ACC112 (cell line): ENCODE data around the gene MAPT.
A peak's percentile ranks its signal among the peaks of the same experiment; 100 is the strongest.

Experiments used
- H2AFZ ChIP-seq: fragments of 200-600 bp; sonication (generic); one replicate; pipeline ENCODE4 v1.6.0; 2017; ENCODE audit warnings: antibody characterized with exemption, low read length; ENCODE audit not compliant: unreplicated experiment
- H3K27ac ChIP-seq: fragments of 200-600 bp; sonication (generic); 2 replicates; pipeline ENCODE4 v1.5.1; 2014; ENCODE audit warnings: low read depth, mild to moderate bottlenecking, antibody characterized with exemption, low read length, moderate library complexity
- H3K27me3 ChIP-seq: fragments of 200-600 bp; sonication (generic); 2 replicates; pipeline ENCODE4 v1.6.1; 2014; ENCODE audit warnings: mild to moderate bottlenecking, antibody characterized with exemption, low read length, moderate library complexity, mixed read lengths; ENCODE audit not compliant: insufficient read depth
- H3K36me3 ChIP-seq: fragments of 200-600 bp; sonication (generic); 2 replicates; pipeline ENCODE4 v1.6.1; 2016; ENCODE audit warnings: mild to moderate bottlenecking, antibody characterized with exemption, low read length, moderate library complexity, mixed read lengths; ENCODE audit not compliant: insufficient read depth
- H3K4me1 ChIP-seq: fragments of 200-600 bp; sonication (generic); one replicate; pipeline ENCODE4 v1.6.1; 2016; ENCODE audit warnings: low read length, mixed read lengths; ENCODE audit not compliant: insufficient read depth, unreplicated experiment, control insufficient read depth
- H3K4me3 ChIP-seq: fragments of 200-600 bp; sonication (generic); 2 replicates; pipeline ENCODE4 v1.5.1; 2014; ENCODE audit warnings: mild to moderate bottlenecking, low read depth, low read length
- H3K79me2 ChIP-seq: fragments of 200-600 bp; sonication (generic); one replicate; pipeline ENCODE4 v1.6.0; 2016; ENCODE audit warnings: low read length; ENCODE audit not compliant: control insufficient read depth, unreplicated experiment, insufficient read depth

MAPT gene

DNA sequence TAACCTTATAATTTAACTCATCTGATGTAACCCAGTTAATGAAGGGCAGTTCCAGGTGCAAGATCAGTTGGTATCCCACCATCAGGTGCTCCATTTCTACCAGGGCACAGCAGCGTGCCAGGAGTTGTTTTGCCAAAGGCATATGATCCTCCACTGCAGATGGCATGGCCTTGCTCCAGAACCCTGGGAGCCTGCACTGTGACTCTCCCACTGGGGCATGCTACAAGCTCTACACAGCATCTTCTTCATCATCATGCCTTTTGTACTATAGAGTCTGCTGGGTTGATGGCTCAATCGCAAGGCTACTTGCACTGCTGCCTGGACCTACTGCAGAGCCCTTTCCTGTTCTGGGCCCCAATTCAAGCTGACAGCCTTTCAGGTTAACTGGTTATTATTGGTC is 11.3 kb upstream of the MAPT start:
- Histone ChIP-seq H3K36me3 (no peaks in the 10 kb centered on the region), H3K79me2 (no peaks in the 10 kb centered on the region), H3K27ac (no peak overlapping the region), H3K27me3 (peaks cover 52% of the 10 kb centered on the region), H3K4me3 (no peak overlapping the region), H2AFZ (no peak overlapping the region), H3K4me1 (no peaks in the 10 kb centered on the region)

DNA sequence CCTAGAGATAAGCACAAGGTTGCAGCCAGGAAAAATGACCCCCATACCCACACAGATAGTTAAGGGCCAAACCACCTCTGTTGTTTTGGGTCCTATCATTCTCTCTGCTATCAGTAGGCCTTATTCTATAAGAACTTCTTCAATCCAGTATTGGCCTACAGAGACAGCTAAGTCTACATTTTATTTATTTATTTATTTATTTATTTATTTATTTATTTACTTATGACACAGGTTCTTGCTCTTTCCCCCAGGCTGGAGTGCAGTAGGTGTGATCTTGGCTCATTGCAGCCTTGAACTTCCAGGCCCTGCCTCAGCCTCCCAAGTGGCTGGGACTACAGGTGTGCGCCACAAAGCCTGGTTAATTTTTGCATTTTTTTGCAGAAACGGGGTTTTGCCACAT is 7.5 kb upstream of the MAPT start:
- Histone ChIP-seq H3K4me1 (no peaks in the 10 kb centered on the region), H3K27me3 (peaks cover 65% of the 10 kb centered on the region)

DNA sequence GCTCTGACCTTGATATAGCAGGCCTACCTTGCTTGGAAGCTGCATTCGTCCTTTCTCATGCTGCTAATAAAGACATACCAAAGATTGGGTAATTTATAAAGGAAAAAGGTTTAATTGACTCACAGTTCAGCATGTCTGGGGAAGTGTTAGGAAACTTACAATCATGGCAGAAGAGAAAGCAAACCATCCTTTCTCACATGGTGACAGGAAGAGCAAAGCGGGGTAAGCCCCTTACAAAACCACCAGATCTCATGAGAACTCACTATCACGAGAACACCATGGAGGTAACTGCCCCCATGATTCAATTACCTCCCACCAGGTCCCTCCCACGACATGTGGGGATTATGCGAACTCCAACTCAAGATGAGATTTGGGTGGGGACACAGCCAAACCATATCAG is 6.0 kb upstream of the MAPT start:
- H3K79me2 ChIP-seq = no peaks in the 10 kb centered on the region
- H3K27ac ChIP-seq = no peak overlapping the region
- H2AFZ ChIP-seq = no peak overlapping the region
- no peaks in the 10 kb centered on the region for H3K36me3 ChIP-seq
- H3K27me3 ChIP-seq = peaks cover 64% of the 10 kb centered on the region; the same call in 1 of the 2 replicates
- no peak overlapping the region for H3K4me3 ChIP-seq
- H3K4me1 ChIP-seq = no peaks in the 10 kb centered on the region

More for the DNA sequence above, 7.5 kb upstream of the MAPT start:
- no peak overlapping the region for H3K27ac ChIP-seq
- no peaks in the 10 kb centered on the region for H3K36me3 ChIP-seq
- no peak overlapping the region for H3K4me3 ChIP-seq
- H2AFZ ChIP-seq = no peak overlapping the region
- no peaks in the 10 kb centered on the region for H3K79me2 ChIP-seq

DNA sequence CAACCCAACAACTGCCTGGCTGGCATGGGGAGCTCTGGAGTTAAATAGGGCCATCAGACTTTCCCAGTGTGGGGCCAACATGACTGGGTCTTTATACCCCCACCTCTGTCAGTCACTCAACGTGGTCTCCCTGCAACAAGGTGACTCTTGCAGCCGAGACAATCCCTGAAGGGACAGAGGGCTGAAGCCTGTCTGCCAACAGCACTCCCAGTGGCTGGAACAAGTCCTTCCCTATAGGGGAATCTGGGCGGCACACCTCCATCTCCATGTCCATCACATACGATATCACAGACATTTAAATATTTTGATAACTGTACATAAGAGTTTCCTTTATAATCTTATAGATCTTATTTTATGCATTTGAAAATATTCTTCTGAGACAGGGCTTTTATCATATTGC is 4.8 kb upstream of the MAPT start:
- Histone ChIP-seq H3K4me3 (no peak overlapping the region), H2AFZ (no peak overlapping the region), H3K4me1 (peaks cover 1% of the 10 kb centered on the region), H3K27ac (no peak overlapping the region), H3K36me3 (no peaks in the 10 kb centered on the region), H3K79me2 (no peaks in the 10 kb centered on the region), H3K27me3 (peaks cover 57% of the 10 kb centered on the region; the same call in 1 of the 2 replicates)

DNA sequence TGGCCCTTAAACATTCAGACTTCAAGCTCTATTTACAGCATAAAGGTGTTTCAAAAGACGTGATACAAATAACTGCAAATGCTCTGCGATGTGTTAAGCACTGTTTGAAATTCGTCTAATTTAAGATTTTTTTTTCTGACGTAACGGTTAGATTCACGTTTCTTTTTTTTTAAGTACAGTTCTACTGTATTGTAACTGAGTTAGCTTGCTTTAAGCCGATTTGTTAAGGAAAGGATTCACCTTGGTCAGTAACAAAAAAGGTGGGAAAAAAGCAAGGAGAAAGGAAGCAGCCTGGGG is 681 bp upstream of the MAPT start:
- Histone ChIP-seq H3K27ac (no peak overlapping the region), H3K36me3 (no peaks in the 10 kb centered on the region), H3K4me3 (peak overlapping the region; percentile 80), H2AFZ (peak overlapping the region; percentile 84), H3K79me2 (no peaks in the 10 kb centered on the region), H3K27me3 (peaks cover 80% of the 10 kb centered on the region), H3K4me1 (peaks cover 6% of the 10 kb centered on the region)

DNA sequence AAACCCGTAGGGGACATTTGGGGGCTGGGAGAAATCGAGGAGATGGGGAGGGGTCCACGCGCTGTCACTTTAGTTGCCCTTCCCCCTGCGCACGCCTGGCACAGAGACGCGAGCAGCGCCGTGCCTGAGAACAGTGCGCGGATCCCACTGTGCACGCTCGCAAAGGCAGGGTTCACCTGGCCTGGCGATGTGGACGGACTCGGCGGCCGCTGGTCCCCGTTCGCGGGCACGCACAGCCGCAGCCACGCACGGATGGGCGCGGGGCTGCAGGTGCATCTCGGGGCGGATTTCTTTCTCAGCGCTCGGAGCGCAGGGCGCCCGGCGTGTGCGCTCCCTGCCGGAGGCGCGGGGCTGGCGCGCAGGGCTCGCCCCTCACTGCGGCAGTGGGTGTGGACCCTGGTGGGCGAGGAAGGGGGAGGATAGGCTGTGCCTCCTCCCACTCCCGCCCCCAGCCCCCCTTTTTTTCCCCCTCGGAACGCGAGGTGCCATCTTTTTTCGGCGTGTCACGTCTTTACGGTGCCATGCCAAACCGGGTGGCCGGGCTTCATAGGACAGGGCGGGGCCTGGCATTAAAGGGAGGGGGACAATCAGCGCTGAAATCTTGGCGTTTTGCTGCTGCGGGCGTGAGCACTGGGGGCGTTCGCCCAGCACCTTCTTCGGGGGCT is 1.1 kb downstream of the MAPT start:
- Histone ChIP-seq H2AFZ (no peak overlapping the region), H3K27ac (no peak overlapping the region), H3K4me3 (peak overlapping the region; percentile 80; the same call in 1 of the 2 replicates), H3K79me2 (no peaks in the 10 kb centered on the region), H3K36me3 (no peaks in the 10 kb centered on the region), H3K27me3 (peaks cover 80% of the 10 kb centered on the region), H3K4me1 (peaks cover 6% of the 10 kb centered on the region)

DNA sequence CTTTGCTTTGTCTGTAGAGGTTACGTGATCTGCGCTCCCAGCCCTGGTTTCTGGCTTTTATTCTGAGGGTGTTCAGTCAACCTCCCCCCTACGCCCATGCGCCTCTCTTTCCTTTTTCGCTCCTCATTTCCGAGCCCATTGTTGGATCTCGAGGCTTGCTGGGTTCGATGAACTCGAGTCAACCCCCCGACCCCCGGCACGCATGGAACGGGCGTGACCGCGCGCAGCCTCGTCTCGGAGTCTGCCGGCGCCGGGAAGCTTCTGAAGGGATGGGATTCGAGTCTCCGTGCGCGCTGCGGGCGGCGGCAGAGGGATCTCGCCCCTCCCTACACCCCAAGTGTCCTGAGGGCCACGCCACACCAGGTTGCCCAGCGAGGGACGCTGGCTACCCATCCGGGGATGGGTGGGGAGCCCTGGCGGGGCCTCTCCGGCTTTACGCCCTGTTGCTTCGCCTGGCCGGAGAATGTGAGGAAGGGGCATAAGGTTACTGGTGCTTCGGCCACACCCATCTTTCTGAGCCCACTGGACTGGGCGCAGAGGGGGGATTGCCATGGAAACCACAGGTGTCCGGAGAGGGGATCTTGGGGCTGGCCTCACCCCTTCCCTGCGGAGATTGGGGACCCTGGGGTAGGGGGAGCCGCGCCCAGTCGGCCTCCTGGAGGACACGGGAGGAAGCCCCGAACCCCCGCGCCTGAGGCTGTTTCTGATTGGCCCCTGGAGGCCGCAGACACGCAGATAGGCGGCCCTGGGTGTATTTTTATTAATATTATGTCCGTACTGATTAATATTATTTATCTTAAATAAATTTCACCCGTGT is 1.8 kb downstream of the MAPT start:
- Histone ChIP-seq H3K4me3 (no peak overlapping the region), H3K27me3 (peaks cover 81% of the 10 kb centered on the region), H2AFZ (no peak overlapping the region)

DNA sequence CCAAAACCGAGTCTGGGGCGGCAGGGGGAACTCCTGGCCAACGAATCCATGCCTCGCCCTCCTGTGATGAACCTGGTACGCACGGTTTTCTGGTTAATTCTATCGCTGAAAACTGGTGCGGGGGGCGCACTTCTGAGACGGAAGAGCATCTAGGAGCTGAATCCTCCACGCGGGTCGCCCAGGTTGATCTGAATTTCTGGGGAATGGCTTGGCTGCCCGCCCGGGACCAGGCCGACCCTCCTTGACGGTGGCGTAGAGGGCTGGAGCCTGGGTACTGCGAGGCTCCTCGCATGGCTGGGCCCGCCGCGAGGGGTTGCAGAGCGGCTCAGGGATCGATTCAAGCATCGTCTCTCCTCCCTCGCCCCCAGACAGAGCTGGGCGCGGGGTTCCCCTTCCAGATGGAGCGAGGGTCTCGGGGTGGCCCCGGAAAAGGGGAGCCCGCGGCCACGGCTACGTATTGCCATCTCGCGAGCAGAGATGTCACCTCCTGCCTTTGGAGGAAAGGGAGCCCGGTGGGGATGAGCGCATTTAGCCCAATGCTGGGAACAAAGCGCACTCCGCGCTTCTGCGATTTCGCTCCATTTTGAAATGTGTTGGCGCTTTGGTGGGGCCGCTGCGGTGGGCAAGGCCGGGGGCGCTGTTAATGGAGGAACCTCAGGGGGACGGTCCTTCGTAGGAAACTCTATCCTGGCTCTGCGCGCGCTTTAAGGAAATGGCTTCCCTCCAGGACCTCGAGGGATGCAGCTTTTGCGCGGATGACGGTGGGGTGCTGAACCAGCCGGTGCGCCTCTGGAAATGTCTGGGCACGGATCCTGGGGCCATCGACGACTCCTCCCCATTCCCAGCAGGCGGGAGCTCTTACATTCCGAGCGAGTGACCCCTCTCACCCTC is 2.7 kb downstream of the MAPT start:
- H3K27ac ChIP-seq = no peak overlapping the region
- no peaks in the 10 kb centered on the region for H3K79me2 ChIP-seq
- peaks cover 6% of the 10 kb centered on the region for H3K4me1 ChIP-seq
- no peak overlapping the region for H3K4me3 ChIP-seq
- H3K27me3 ChIP-seq = peaks cover 85% of the 10 kb centered on the region
- no peaks in the 10 kb centered on the region for H3K36me3 ChIP-seq
- H2AFZ ChIP-seq = no peak overlapping the region

More for the DNA sequence above, 1.8 kb downstream of the MAPT start:
- Histone ChIP-seq H3K4me1 (peaks cover 6% of the 10 kb centered on the region), H3K27ac (no peak overlapping the region), H3K36me3 (no peaks in the 10 kb centered on the region), H3K79me2 (no peaks in the 10 kb centered on the region)

DNA sequence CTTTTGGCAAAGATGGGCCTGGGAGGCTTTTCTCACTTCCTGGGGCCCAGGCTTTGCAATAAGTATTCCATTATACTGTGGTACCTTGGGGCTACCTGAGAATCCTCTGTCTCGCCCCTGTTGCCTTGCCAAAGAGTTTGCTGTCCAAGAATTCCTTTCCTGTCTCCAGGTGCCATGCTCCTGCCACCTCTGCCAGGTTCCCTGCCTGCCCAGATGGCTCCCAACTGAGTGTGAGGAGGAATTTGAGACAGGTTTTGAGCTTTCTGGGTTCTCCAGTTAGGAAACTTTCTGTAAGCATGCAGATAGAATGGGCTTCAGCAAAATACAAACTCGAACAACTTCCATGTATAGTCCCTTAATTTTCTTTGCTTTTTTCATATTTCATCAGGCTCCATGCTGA is 5.8 kb downstream of the MAPT start:
- Histone ChIP-seq H3K27ac (no peak overlapping the region), H3K4me1 (no peaks in the 10 kb centered on the region), H2AFZ (no peak overlapping the region), H3K36me3 (no peaks in the 10 kb centered on the region), H3K79me2 (no peaks in the 10 kb centered on the region), H3K27me3 (peaks cover 85% of the 10 kb centered on the region), H3K4me3 (no peak overlapping the region)

DNA sequence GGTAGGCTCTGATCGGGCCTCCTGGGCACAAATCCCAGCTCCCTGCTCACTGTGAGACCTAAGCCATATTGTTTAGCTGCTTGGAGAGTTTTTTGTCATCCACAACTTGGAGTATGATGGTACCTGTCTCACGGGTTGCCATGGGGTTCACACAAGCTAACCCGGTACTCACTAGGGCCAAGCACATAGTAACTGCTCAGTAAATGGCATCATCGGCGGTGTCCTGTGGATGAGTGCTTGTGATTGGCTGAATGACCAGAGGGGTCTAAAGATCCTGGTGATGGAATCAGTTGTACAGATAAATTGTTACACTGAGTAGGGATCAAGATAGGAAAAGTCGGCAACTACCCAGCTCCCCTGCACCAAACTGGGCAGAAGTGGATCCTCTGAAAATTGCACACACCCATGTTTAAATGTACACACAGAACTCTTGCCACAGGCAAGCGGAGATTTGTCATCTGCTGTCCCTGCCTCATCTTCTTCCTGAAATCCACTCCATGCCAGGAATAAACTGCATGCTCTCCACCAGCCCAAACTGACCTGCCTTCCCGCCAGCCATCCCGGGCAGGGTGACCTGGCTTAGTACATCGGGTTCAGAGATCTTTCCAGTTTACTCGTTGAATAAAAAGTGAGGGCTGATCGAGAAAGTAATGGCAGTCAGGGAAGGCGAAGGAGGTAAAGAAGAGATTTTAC is 6.5 kb downstream of the MAPT start:
- no peak overlapping the region for H2AFZ ChIP-seq
- peaks cover 85% of the 10 kb centered on the region for H3K27me3 ChIP-seq

More for the DNA sequence above, 6.5 kb downstream of the MAPT start:
- Histone ChIP-seq H3K36me3 (no peaks in the 10 kb centered on the region), H3K79me2 (no peaks in the 10 kb centered on the region), H3K27ac (no peak overlapping the region), H3K4me1 (no peaks in the 10 kb centered on the region), H3K4me3 (no peak overlapping the region)
